ENCODE measurements around the gene SLC7A4. TPM values are rescaled to one million over a fixed set of nuclear protein-coding genes. Genes with fewer than 3 reads are reported as not detected.

SLC7A4 gene
- total and polyA plus RNA-seq, 2 of the 8 experiments (the other 6 are each of a cell fraction or from before 2014, with no cell fraction given): 0.92 TPM; not detected in 1

- H3K4ac ChIP-seq (replicated peaks; ENCODE audit: insufficient read length, low read depth, low read length): no peak overlapping the region
- no peak overlapping the region for H2BK15ac ChIP-seq (ENCODE audit: low read length)
- H4K5ac ChIP-seq (ENCODE audit: insufficient read length, low read depth, low read length): no peak overlapping the region
- peak overlapping the region in 1 of 4 experiments; percentile 99; a peak in 1 of 8 replicates for H3K4me3 ChIP-seq (ENCODE audit: extremely low read depth in 1 of 4, insufficient read depth in 2 of 4, low read depth in 3 of 4, low read length in 4 of 4)
- H3K56ac ChIP-seq (replicated peaks; ENCODE audit: insufficient read length, low read depth, low read length): no peak overlapping the region
- H3K18ac ChIP-seq (ENCODE audit: extremely low read depth, low read length): no peak overlapping the region
- peaks cover 0 to 12% (median 8%) of the 10 kb centered on the region in 4 experiments; a peak in 5 of 7 replicates for H3K4me1 ChIP-seq (replicated peaks in 1 of 4; ENCODE audit: control insufficient read depth in 3 of 4, insufficient read depth in 4 of 4, low read length in 3 of 4)
- H2BK20ac ChIP-seq (ENCODE audit: low read length): no peak overlapping the region
- H3K27ac ChIP-seq (ENCODE audit: low read depth, low read length): no peak overlapping the region
- peaks cover 6% of the 10 kb centered on the region in 2 experiments for H4K20me1 ChIP-seq (replicated peaks in 1 of 2; ENCODE audit: control insufficient read depth in 1 of 2, insufficient read depth in 2 of 2, low read length in 2 of 2)
- no peak overlapping the region for H2BK5ac ChIP-seq (ENCODE audit: low read depth, low read length)
- no peak overlapping the region for H4K91ac ChIP-seq (replicated peaks; ENCODE audit: insufficient read length, low read length)
- no peak overlapping the region for H3K23ac ChIP-seq (ENCODE audit: insufficient read length)
- H3K23me2 ChIP-seq (ENCODE audit: low read depth, low read length): peaks cover 12% of the 10 kb centered on the region; the same call in 1 of the 2 replicates
- no peak overlapping the region for H2BK120ac ChIP-seq (replicated peaks; ENCODE audit: low read depth, low read length)
- 94% methylated on average over 4 of the region's 4 CpGs; no CpG with 5 or more reads in 1 of the 2 experiments for WGBS, 2 experiments (ENCODE audit: extremely low coverage in 1 of 2, insufficient coverage in 1 of 2, insufficient read length in 1 of 2, insufficient replicate concordance in 2 of 2, low coverage in 1 of 2, low lambda C conversion rate in 2 of 2, missing lambda C conversion rate in 1 of 2)
- no peaks in the 10 kb centered on the region for H3K27me3 ChIP-seq (replicated peaks in 1 of 4; ENCODE audit: control insufficient read depth in 3 of 4, extremely low read depth in 1 of 4, insufficient read depth in 3 of 4, low read length in 3 of 4)
- no peaks in the 10 kb centered on the region for H3K9me3 ChIP-seq (ENCODE audit: insufficient read depth in 2 of 2, low read depth in 1 of 2, low read length in 1 of 2)
- no peak overlapping the region for H2BK12ac ChIP-seq (ENCODE audit: low read depth, low read length)
- peaks cover 2 to 10% (median 4%) of the 10 kb centered on the region in 4 experiments; a peak in 5 of 8 replicates for H3K36me3 ChIP-seq (ENCODE audit: control insufficient read depth in 2 of 4, insufficient read depth in 4 of 4, low read length in 3 of 4)
- ChIA-PET POLR2A (ENCODE audit: partially characterized antibody) (interaction anchor here (1.2 to 2.2 kb wide), 3 partner anchors 8 to 22 kb away, joined by 3 to 10 read pairs (median 6); partner anchors contain the start of genes LZTR1 and P2RX6), CTCF (ENCODE audit: partially characterized antibody) (interaction anchor here (0.7 to 3.0 kb wide), 8 partner anchors 10 to 83 kb away, joined by 3 to 11 read pairs (median 4); no protein-coding TSS in a partner anchor)
- no peaks in the 10 kb centered on the region; a peak in 1 of 4 replicates for H3K79me2 ChIP-seq (ENCODE audit: control insufficient read depth in 1 of 2, insufficient read depth in 2 of 2, low read length in 2 of 2)
- H3K4me2 ChIP-seq (ENCODE audit: insufficient read depth in 1 of 2, low read depth in 2 of 2, low read length in 2 of 2): peak overlapping the region in 1 of 2 experiments; percentile 82; a peak in 1 of 4 replicates
- no peak overlapping the region; the same call in 1 of the 2 replicates for H4K8ac ChIP-seq (ENCODE audit: extremely low read depth, insufficient read depth, low read length)
- peaks cover 2% of the 10 kb centered on the region; the same call in 1 of the 2 replicates for H3K79me1 ChIP-seq (ENCODE audit: low read depth, low read length)
- H2AK5ac ChIP-seq (ENCODE audit: low read depth, low read length): peak overlapping the region; percentile 75; the same call in 1 of the 2 replicates
- DNase-seq (ENCODE audit: low read depth in 1 of 2, low spot score in 2 of 2) (no peak), FAIRE-seq (no peak)
- no peak overlapping the region for H2AFZ ChIP-seq (ENCODE audit: low read length)
- no peak overlapping the region for H3K9ac ChIP-seq (replicated peaks in 1 of 4; ENCODE audit: extremely low read depth in 1 of 4, low read depth in 3 of 4, low read length in 3 of 4)
- H3K14ac ChIP-seq (ENCODE audit: insufficient read length): no peak overlapping the region
- TF ChIP-seq JUN (IDR thresholded peaks at IDR 0.05; ENCODE audit: low read depth, low read length) (no peak), CTBP2 (IDR thresholded peaks at IDR 0.05; ENCODE audit: borderline replicate concordance, insufficient read depth, insufficient read length, low read length) (no peak), E2F6 (IDR thresholded peaks at IDR 0.05) (no peak), EGR1 (IDR thresholded peaks at IDR 0.05; ENCODE audit: borderline replicate concordance, low read depth, low read length) (no peak), ATF3 (IDR thresholded peaks at IDR 0.05; ENCODE audit: insufficient read depth, low read depth, low read length) (no peak), JUND (IDR thresholded peaks at IDR 0.05; ENCODE audit: low read length) (no peak), USF2 (IDR thresholded peaks at IDR 0.05; ENCODE audit: low read length) (no peak)
These were observed 28.6 kb downstream of the SLC7A4 start for GRCh38 chr22:21003782-21004181.

Measured in H1 (cell line).